ENCODE results near the gene ZNF117.
"Not testable (repeated sequence)": the region's sequence is repeated elsewhere in the genome, so short reads cannot be mapped to it uniquely, and the experiment has no call there.

GRCh38 chr7:65038767-65039166, 47.9 kb upstream of the ZNF117 start:
- TF ChIP-seq POLR2A (IDR thresholded peaks at IDR 0.05; ENCODE audit: extremely low read depth, insufficient read length); CTCF (IDR thresholded peaks at IDR 0.05; ENCODE audit: low read depth, low read length): not testable (repeated sequence)
